Adrenal gland (tissue), 5 donors: ENCODE data around the gene SF3A1.

Experiments
- CTCF ChIP-seq, 6 experiments: fragments of 450-650 bp in 4 of 6; fragments of 200-600 bp in 2 of 6; sonication (generic) in 1 of 6; IDR thresholded peaks; 1 replicate in 5 of 6; 2 replicates in 1 of 6; pipeline versions ENCODE4 v1.5.1 to v1.8.0; 2016 to 2021; ENCODE audit warnings: antibody characterized with exemption in 6 of 6, mild to moderate bottlenecking in 2 of 6, moderate library complexity in 1 of 6
- POLR2A ChIP-seq, 2 donors: fragments of 450-650 bp; IDR thresholded peaks; one replicate each; pipeline ENCODE4 v1.6.1; 2017; ENCODE audit warnings: antibody characterized with exemption in 2 of 2, mild to moderate bottlenecking in 2 of 2, moderate library complexity in 1 of 2
- donor health status: DM: no; HTN: no; CAD: no.

GRCh38 chr22:30297991-30298701 is 58.5 kb downstream of the SF3A1 start:
- no peak for TF ChIP-seq POLR2A (IDR thresholded peaks at IDR 0.05)
- no peak for TF ChIP-seq CTCF (IDR thresholded peaks at IDR 0.05)
